Activated CD4-positive, alpha-beta T cell treated with anti-CD3 and anti-CD28 coated beads for 48 hours (primary cell): ENCODE results near the gene TRPM3.

Source experiments
- DNase-seq: peaks from one replicate; pipeline ENCODE4 v3.0.0-alpha.2; 2020

The TRPM3 gene

DNA sequence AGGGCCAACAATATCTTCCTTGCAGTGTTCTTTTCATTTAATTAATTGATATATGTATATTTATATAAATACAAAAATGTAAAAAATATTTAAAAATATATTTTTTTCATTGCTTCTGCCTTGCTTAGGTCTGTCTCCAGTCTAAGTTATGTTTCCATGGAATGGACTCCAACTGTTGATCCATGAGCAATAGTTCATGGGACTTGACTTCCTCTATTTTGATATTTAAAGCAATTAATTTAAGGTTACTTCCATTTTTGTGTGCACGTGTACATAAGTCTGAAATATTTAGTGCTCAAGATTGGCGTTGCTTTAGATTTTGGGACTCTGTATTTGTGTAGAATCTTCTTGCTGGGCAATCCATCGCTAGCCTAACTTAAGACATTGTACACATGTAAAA, 551.6 kb downstream of the TRPM3 start:
- DNase-seq, result no peak

DNA sequence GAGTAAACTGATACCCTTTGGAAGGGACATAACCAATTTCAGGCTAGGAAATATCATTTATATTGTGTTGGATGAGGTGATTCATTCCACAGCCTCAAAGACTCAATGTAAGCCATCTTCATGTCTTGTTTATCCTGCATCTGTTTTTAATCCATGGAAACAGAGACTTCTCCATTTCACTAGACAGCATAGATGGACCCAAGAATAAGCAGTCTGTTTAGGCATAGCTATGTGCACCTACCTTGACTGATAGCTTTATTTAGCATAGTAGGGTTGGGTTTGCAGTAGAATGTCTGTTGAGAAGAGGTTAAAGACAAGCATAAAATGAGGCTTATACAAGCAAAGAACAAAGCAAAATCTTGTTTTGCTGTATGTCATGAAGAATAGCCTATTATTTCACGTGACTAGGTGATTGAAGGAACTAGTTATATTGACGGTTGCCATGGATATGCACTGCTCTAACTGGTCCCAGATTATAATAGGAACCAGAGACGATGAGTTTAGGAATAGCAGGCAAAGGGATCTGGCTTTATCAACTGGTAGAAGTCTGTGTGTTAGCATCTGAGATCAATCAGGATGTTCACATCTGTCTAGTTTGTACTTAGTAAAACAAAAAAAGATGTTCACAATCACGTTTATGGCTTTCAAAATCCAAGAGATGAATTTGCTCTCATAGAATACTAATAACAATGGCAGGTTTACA, 552.2 kb downstream of the TRPM3 start:
- no peak for DNase-seq

DNA sequence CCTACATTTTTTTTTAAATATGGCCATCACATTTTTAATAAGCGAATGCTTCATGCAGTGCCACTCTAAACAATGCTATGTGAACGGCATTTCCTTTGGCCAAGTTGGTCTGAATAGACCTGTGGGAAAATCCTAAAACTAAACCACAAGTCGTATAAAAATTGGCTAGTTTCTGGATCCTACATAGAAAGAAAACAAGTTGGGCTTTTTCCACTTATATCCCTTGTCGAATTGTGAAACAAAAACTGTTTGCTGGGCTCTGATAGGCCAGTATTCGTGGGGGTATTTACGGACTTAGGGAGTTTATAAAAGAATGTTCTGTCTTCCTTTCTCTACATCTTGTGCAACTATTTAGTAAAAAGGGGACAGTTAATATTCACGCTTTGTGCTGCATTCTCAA, 553.9 kb downstream of the TRPM3 start:
- no peak for DNase-seq

DNA sequence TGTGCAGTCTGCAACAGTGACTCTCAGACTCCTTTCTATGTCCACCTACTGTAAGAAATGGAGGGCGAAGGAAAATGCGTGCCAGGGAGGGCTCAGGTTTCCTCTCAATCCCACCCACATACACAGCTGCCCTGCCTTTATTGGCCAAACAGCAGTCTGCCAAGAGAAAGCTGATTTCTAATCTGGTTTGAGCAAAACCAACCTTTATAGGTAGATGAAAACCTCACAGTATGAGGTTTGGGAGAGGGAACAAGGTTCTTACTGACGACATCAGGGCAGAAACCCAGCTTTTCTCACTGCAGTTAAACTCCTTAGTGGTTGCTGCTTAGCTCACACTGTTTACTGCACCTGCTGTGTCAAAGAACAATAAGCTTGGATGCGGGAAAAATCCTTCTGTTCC, 554.7 kb downstream of the TRPM3 start:
- no peak for DNase-seq

DNA sequence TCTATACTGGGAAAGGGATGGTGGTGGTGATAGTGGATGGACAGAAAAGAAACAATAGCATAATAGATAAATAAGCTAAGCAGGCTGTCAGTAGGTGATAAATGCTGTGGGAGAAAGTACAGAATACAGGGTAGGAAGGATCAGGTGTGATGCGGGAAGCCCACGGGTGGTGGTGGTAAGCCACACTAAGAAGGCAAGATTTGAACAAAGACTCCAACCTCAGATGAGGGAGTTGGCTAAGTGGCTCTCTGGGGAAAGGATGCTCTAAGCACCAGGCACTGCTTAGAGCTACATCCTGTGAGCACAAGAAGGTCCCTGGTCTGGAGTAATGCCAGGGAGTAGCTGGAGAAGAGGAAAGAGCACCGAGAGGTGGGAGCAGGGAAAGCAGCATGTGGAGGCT, 555.4 kb downstream of the TRPM3 start:
- peak; percentile 21 for DNase-seq

DNA sequence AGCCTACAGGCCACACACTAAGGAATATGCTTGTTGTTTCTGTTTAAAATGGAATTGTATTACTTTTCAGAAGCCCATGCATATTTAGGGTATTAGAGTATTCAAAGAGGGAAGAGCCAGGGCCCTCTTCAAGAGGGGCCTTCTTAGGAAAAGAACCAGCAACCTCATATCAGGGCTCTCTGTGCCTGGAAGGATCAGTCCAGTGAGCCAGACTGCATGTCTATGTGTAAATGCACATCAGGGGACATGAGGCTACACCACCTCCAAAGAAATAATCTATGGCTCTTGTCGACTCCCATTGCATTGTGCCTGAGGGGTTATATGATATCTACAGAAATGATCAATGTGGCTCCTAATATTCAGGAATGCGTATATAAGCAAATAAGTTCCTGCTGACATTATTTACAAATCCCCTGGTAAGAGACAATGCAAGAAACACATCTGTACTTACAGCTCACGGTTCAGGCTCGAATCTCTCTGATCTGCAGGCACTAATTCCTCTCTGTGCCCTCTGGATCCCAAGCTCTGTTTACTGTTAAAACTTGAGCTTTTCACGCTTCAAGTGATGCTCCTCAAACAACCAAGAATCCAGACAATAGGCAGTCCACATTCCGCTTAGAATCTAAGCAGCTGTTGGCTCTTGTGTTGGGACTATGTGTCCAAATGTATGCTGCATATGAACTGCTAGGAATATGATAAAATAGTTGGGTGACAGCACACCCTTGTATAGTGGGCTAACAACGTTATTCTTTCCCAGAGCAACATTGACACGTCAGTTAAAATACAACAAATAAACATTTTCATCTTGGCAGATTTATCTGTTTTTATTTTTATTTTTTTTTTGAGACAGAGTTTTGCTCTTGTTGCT, 556.7 kb downstream of the TRPM3 start:
- DNase-seq, result no peak

DNA sequence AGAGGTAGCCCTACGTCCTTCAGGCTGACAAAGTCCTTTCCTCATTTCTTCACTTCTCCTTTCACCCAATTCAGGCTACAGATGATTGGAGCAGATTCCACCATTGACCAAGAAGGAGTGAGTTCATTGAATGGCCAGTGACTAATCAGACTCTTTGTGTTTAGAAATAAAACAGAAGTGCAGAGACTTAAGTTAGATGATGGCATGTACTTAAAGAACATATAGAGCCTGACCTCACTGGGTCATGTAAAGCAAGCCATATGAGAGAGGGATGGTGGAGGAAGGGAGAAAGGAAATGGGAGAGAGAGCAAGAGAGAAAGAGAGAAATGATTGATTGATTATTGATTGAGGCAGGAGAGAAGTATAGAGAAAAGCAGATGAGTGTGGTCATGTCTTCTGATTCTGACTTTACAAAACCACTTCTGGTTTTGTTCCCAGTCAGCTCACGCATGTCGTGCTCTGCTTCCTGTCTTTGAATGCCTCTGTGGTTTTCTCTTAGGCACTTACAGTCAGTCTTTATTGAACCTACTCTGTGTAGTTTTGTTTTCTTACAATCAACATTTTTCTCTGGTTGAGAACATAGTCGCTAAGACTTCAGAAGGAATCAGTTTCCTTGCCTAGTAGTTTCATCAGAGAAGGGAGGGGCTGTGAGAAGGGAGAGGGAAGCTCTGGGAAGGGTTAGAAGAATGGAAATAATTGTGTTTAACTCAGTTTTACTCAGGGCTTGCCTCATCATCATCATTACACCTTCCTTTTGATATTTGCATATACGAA, 557.8 kb downstream of the TRPM3 start:
- DNase-seq, result peak; percentile 63

DNA sequence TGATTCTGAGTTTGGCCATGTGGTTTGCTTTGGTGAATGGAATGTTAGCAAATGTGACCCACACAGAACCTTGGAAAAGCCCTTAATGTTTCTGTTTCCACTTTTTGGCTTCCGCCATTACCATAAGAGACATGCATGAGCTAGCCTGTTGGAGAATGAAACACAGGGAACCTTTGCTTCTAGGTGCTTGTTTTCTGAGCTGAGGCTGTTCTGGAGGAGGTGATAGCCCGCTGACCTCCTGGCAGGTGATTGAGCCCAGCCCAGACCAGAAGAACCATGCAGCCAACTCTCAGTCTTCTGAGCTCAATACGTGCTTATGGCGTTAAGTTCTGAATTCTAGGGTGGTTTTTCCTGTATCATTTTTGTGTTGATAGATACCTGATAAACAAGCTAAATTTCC, 558.4 kb downstream of the TRPM3 start:
- DNase-seq, result no peak

DNA sequence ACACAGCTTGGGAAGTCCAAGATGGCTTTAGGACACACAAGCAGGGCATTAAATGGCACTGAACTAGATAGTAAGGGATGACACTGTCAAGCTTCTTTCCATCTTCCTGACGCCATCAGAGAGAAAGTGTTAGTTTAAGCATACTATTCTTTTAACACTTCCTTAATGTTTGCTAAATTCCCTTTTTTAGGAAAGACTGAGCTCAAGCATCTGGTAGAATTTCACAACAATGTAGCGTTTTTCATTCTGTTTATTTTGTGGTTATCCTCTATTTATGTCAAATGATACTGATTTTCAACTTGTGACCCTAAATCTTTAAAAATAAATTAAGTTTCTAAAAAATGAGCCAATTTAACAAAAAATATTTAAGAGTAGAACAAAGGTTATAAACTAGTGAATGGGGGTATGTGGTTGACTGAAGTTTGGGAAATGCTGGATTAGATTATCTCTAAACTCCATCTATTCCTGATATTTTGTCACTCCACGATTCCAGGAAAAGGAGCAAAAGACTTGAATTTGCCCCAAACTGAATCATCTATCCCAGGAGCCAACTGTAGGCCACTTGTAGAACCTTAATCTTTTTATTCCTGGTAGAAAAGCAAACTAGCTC, 559.5 kb downstream of the TRPM3 start:
- DNase-seq, result no peak

DNA sequence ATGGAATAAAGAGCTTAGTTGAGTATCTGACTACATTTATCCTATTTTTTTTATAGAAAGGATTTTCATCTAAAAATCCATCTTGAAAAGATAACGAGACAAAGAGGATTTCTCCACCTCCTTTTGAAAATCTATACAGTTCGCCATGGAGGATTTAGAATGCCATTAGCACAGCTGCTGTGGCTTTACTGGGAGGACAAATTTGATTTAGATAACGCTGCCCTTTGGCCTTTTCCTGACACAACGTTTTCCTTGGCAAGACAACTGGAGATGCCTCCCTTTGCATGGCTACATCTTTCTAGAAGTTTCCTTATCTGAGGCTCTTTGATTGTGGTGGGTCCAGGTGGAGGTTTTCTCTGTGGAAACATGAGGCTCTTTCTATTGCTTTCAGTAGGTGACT, 560.3 kb downstream of the TRPM3 start:
- DNase-seq, result no peak

DNA sequence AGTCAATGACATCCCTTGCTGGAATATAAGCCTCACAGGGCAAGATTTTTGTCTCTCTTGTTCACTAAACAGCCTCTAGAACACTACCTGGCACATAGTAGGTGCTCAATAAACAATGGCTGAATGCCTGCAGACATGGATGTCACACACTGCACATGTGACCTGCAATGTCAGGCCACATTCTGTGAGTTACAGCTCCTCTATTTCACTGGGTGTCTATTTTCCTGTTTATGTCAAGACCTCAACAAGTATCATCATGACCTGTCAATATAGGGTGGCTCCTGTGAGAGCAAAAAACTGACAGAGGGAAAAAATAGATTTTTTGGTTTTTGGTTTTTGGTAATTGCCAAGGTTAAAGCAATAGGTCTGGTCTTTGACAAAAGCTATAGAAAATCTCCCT, 562.3 kb downstream of the TRPM3 start:
- DNase-seq, result no peak

DNA sequence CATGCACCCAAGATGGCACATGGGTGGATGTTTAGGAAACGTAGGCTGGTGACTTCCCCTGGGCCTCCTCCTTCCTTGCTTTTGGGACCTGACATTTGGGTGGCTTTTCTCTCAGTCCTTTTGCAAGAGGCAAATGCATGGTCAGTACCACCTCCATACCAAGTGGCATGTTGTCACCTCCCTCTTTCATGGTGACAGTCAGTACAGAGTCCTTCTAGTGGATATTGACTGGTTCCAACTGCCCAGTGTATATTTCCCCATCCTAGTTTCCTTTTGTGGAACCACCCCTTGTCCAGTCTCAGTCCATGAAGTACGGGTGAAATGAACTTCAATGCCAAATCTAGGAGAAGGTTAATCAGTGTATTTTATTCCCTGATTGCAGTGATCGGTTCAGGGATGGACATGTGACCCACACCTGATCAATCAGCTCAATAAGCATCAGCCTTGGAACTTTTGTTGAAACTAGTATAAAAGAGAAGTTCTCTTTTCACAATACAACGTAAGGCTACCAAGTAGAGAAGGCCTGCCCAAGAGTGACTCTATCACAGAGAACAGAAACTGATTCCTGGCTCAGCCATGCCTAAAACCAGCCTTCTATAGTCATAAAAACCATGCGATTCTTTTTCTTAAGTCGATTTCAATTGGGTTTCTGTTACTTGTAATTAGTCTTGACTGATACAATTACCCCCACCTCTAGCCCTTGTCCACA, 563.6 kb downstream of the TRPM3 start:
- DNase-seq, result no peak

DNA sequence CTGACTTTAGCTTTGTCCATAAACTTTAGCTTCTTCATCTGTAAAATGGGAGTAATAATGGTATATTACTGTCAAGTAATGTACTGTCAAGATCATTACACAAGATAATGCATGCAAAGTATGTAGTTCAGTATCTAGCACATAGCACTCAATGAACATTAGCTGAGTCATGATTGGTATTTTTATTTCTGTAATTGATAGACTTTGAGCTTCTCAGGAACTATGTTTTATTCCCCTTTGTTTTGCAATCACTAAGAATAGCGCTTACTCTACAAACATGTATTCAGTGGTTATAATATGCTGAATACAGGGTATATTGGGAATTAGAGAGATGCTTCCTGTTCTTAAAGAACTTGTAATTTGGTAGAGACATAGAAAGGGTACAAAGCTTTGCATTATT, 564.6 kb downstream of the TRPM3 start:
- no peak for DNase-seq

DNA sequence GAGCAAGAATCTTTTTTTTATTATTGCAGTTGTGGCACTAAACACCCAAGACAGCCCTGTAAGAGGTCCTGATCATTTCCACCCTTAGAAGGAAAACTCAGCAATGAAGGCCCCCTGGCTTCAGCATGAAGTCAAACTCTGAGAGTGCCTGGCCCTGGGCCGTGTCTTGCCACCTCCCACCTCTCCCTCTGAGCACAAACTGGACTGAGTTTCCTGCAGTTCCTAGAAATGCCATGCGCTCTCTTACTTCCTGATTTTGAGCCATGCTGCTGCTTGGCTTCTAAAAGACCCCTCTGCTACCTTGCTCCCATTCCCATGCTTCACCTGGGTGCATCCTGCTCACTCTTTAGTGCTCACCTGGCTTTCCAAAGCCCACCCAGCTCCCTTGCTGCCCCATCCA, 566.5 kb downstream of the TRPM3 start:
- no peak for DNase-seq

DNA sequence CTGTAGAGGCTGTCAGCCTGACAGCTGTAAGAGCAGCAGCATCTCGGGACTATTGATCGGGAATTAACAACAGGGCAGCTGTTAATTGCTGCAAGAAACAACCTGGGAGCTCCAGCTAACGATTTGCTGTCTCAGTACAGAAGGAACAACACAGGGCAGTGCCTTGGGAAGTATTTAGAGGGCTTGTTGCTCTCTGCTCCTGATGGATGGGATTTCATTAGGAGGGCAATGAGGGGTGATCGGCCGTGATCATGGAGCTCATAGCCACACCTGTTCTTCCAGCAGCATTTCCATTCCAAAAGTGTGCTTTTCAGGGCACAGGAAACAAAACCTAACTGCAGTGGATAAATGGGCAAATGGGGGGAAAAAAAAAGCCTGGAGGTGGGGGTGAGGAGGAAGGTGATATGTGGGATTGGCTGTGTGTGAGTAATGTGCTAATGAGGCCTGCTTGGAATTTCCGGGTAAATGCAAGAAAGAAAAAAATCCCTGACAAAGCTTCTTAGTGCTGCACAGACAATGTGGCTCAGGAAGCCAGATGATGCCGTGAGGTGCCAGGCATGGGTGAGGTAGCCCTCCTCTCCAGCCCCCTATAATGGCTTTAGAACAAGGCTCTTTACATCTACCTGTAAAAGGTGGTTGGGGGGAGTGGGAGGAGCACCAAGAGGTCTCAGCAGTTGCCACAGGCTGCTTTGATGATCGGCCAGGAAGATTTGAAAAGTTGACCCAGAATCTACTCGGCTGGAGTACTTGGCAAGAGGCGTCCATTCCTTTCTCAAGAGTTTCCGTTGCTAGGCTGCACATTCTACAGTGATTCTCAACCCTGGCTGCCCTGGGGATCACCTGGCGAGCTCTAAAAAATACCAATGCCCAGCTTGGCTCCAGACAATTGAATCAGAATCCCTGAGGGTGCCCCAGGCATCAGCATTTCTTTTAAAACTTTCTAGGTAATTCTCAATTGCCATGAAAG, 567.4 kb downstream of the TRPM3 start:
- no peak for DNase-seq

DNA sequence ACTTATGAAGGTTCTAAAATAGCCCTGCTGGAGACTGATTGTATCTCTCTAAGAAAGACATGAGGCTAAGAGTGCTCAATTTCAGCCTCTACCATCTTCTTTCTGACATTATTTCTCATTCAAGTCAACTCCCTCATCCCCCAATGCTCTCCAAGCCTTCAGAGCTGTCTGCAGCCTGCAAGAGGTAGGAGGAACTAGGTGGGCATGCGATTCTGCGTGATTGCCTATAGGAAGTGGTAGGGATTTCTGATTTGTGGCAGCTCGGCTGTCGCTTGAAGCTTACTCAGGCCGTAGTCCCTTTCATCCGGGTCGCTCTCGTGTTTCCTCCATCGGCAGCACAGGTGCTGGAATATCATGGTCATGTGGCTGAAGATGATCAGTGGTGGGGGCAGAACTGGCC, 568.9 kb downstream of the TRPM3 start:
- DNase-seq, result no peak

DNA sequence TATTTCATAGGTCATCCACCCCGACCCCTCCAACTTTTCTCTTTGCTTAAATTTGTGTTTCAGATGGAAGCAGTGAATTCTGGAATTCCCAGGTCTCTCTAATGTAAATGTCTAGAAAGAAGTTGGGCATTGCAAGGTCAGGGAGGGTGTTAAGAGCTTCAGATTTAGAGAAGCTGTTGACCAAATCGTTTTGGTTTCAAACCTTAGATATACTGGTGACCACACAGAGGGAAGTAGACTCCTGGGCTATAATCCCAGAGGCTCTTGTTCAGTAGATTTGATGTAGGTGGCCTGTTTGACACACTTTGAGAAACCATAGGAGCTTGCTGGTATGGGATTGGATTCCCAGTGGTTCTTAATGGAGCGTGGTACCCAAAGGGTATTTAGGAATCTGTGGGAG, 569.6 kb downstream of the TRPM3 start:
- DNase-seq, result no peak

DNA sequence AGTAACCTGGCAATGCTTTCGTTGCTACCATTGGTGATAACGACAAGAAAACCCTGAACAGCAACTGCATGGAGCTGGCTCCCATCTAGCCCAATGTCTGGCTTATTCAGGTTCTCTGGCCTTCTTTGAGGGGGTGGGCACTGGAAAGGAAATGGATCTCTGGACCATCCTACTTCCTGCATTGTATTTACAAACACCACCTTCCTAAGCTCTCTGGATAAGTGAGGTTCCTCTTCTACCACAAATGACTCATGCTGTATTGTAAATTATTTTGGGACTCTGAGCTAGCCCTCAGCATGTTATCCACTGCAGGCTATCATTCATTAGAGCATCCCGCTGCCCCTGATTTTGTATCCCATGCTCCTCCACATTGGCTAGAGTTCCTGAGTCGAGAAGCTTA, 570.0 kb downstream of the TRPM3 start:
- no peak for DNase-seq

DNA sequence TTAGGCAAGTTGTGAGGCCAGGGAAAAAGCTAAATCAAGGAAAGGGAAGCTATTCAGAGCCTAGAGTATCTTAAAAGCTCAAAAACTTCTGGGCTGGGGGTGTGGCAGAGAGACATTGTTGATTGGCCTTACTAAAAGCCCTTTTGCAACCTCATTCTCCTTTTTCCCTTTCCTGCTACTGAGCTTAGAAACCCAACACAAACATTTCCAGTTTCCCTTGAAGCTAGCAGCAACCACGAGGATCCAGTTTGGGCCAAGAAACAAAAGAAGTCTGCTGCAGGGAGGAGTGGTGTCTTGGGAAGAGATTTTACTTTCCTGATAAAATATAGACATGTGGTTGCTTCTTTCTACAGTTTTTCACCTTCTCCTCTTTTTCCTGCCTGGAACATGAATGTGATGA, 571.5 kb downstream of the TRPM3 start:
- DNase-seq, result no peak

DNA sequence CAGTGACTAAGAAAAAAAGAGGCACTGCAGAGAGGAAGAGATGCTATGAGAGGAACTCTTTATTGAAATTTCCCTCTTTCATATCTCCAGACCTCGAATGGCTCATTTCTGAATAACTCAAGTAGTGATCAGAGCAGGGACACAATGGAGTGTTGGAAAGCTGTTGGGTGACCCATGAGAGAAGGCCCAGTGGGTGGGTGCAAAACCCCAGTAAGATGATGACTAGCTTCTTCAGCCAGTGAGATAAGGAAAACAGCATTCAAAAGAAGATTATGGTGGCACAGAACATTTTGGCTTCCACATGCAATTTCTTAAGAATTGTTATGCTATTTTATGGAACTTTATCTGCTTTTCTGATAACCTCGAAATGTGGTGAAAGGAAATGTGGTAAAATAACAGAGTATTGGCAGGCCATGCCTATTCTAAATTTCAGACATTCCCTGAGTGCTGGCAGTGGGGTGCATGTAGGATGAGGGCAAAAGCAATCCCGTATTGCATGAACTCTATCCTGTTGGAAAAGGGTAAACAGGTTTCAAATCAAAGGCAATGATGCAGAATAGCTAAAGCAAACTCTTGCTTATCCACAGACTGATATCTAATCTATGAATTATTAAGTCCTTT, 579.0 kb downstream of the TRPM3 start:
- DNase-seq, result no peak

DNA sequence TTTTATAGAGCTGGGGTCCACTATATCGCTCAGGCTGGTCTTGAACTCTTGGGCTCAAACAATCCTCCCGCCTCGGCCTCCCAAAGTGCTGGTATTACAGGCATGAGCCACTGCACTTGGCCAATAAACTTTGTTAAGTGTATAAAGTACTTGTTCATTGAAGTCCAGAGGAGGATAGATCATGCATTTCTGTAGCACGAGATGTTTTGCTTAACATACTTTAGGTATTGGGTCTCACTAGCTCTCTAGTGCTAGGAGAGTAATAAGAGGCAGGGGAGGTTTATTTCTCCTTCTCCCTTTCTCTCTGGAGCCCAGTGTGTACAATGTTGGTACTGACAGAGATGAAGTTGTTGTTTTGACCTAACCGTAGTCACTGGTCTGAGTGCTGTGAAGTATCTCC, 581.4 kb downstream of the TRPM3 start:
- no peak for DNase-seq
